ENCODE measurements around the gene SPATA32.

GRCh38 chr17:45271603-45272002 lies 9.7 kb upstream of the SPATA32 start:
- TF ChIP-seq CTCF (IDR thresholded peaks at IDR 0.05): no peak
- no peak for TF ChIP-seq POLR2A (IDR thresholded peaks at IDR 0.05)
